Measurements from ENCODE around the gene MAP3K20.

DNA sequence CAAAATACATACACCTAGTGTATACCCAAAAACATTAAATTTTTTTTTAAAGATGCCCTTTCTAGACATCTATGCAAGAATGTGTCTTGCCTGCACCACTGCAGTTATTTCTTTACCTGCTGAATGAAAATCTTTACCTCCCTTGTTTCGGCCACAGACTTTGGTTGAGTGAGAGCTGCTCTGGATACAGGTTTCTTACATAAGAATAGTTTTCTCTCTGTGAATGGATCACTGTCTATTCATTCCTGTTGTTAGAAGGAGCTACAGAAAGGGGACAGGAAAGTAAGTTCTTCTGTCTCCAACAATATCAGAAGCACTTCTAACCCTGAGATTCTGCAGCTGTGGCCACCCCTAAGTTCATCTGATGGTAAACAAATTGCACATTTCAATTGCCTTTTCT, 166.0 kb downstream of the MAP3K20 start:
- TF ChIP-seq, protein P1, sequence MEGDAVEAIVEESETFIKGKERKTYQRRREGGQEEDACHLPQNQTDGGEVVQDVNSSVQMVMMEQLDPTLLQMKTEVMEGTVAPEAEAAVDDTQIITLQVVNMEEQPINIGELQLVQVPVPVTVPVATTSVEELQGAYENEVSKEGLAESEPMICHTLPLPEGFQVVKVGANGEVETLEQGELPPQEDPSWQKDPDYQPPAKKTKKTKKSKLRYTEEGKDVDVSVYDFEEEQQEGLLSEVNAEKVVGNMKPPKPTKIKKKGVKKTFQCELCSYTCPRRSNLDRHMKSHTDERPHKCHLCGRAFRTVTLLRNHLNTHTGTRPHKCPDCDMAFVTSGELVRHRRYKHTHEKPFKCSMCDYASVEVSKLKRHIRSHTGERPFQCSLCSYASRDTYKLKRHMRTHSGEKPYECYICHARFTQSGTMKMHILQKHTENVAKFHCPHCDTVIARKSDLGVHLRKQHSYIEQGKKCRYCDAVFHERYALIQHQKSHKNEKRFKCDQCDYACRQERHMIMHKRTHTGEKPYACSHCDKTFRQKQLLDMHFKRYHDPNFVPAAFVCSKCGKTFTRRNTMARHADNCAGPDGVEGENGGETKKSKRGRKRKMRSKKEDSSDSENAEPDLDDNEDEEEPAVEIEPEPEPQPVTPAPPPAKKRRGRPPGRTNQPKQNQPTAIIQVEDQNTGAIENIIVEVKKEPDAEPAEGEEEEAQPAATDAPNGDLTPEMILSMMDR (IDR thresholded peaks at IDR 0.05) = no peak
- TF ChIP-seq POLR2A (IDR thresholded peaks at IDR 0.05) = no peak
- no peak for TF ChIP-seq EP300 (IDR thresholded peaks at IDR 0.05)
